Neural progenitor cell (in vitro differentiated cells): ENCODE results near the gene SMYD3.

ENCODE experiments used
- EZH2 ChIP-seq: fragments of 200-600 bp; sonication (generic); IDR thresholded peaks from 2 replicates; pipeline ENCODE4 v1.6.1; 2017; ENCODE audit warnings: antibody characterized with exemption, mild to moderate bottlenecking, moderate library complexity
- EZH2phosphoT487 ChIP-seq: fragments of 200-600 bp; sonication (generic); IDR thresholded peaks from 2 replicates; pipeline ENCODE4 v1.6.1; 2017; ENCODE audit warnings: antibody characterized with exemption
- TF ChIP-seq, protein P1 (sequence below): fragments of 200-600 bp; sonication (generic); IDR thresholded peaks from 2 replicates; pipeline ENCODE4 v1.5.1; 2017; ENCODE audit warnings: antibody characterized with exemption, mild to moderate bottlenecking

GRCh38 chr1:246158131-246158530 is 348.9 kb downstream of the SMYD3 start:
- TF ChIP-seq, protein P1, sequence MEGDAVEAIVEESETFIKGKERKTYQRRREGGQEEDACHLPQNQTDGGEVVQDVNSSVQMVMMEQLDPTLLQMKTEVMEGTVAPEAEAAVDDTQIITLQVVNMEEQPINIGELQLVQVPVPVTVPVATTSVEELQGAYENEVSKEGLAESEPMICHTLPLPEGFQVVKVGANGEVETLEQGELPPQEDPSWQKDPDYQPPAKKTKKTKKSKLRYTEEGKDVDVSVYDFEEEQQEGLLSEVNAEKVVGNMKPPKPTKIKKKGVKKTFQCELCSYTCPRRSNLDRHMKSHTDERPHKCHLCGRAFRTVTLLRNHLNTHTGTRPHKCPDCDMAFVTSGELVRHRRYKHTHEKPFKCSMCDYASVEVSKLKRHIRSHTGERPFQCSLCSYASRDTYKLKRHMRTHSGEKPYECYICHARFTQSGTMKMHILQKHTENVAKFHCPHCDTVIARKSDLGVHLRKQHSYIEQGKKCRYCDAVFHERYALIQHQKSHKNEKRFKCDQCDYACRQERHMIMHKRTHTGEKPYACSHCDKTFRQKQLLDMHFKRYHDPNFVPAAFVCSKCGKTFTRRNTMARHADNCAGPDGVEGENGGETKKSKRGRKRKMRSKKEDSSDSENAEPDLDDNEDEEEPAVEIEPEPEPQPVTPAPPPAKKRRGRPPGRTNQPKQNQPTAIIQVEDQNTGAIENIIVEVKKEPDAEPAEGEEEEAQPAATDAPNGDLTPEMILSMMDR, result no peak
- TF ChIP-seq EZH2 (no peak), EZH2phosphoT487 (no peak)
